PC-3 (cell line): ENCODE data around the gene SLC24A5.

Experiments used
- EZH2 ChIP-seq: fragments of 300-600 bp; sonication (generic); IDR thresholded peaks from one replicate; pipeline ENCODE4 v1.6.1; 2017; ENCODE audit warnings: antibody characterized with exemption, mild to moderate bottlenecking, low read length; ENCODE audit not compliant: unreplicated experiment
- EZH2phosphoT487 ChIP-seq: fragments of 300-600 bp; sonication (generic); IDR thresholded peaks from 2 replicates; pipeline ENCODE4 v1.6.1; 2018; ENCODE audit warnings: mild to moderate bottlenecking, antibody characterized with exemption, low read length, borderline replicate concordance
- TF ChIP-seq, protein P1 (sequence below): fragments of 300-600 bp; sonication (generic); conservative IDR thresholded peaks from 2 replicates; pipeline ENCODE4 v1.5.1; 2017; ENCODE audit warnings: antibody characterized with exemption, low read depth, mild to moderate bottlenecking, low read length

DNA sequence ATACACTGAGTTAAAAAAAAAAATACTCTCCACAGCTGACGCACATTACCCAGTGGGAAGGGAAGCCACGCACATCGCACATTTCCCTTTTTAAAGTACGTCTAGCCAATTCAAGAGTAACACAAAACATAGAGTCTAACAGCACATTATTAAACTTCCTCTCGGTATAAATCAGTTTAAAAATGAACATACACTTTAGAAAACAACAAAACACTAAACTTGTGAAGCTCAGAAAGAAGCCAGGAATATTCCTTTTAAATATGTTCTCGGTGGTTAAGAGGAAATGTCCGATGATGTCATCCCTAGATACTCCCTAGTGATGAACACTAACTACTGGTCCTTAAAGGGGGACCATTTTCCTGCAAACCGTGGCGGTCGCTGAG is 56.6 kb downstream of the SLC24A5 start:
- TF ChIP-seq, protein P1, sequence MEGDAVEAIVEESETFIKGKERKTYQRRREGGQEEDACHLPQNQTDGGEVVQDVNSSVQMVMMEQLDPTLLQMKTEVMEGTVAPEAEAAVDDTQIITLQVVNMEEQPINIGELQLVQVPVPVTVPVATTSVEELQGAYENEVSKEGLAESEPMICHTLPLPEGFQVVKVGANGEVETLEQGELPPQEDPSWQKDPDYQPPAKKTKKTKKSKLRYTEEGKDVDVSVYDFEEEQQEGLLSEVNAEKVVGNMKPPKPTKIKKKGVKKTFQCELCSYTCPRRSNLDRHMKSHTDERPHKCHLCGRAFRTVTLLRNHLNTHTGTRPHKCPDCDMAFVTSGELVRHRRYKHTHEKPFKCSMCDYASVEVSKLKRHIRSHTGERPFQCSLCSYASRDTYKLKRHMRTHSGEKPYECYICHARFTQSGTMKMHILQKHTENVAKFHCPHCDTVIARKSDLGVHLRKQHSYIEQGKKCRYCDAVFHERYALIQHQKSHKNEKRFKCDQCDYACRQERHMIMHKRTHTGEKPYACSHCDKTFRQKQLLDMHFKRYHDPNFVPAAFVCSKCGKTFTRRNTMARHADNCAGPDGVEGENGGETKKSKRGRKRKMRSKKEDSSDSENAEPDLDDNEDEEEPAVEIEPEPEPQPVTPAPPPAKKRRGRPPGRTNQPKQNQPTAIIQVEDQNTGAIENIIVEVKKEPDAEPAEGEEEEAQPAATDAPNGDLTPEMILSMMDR: no peak
- TF ChIP-seq EZH2 (no peak), EZH2phosphoT487 (no peak)
